HepG2 (cell line): ENCODE results near the gene HOTAIR. TPM values are rescaled to one million over a fixed set of nuclear protein-coding genes. Genes with fewer than 3 reads are reported as not detected.

Source experiments
- ATAC-seq: fragments of 200-7000 bp; cut with Tn5 transposase; 3 replicates; pipeline ENCODE4 v1.9.1; 2020; ENCODE audit warnings: mild to moderate bottlenecking, moderate library complexity
- BruUV-seq: library from RNA; stranded (reverse); fragments of 400-500 nt; replicated peaks from 2 replicates; lab custom pipeline; 2021; lab: Mats Ljungman, UMichigan
- CTCF ChIA-PET: fragments of 300-600 bp; formaldehyde crosslinking; extraction: SDS; loops from one replicate; lab custom pipeline; 2021; ENCODE audit warnings: low total read pairs, inconsistent platforms, low intra/inter-chr PET ratio; lab: Yijun Ruan, JAX
- POLR2A ChIA-PET: fragments of 350-600 bp; sonication (Branson Sonifier 250); formaldehyde crosslinking; loops from one replicate; lab custom pipeline; 2020; ENCODE audit warnings: antibody characterized with exemption, inconsistent platforms; lab: Yijun Ruan, JAX
- DNase-seq: peaks from one replicate; pipeline ENCODE4 v3.0.0-alpha.2; 2015; ENCODE audit warnings: low spot score
- FAIRE-seq: peaks from 3 replicates; lab custom pipeline; 2011; peaks lifted over from hg19 to GRCh38; lab: Jason Lieb, UNC
- H2AFZ ChIP-seq: one replicate; pipeline ENCODE4 v1.6.1; 2011; ENCODE audit warnings: low read length, inconsistent platforms
- H3K27ac ChIP-seq: fragments of 300-600 bp; 3 replicates; pipeline ENCODE4 v1.8.0; 2011; ENCODE audit warnings: mixed run types, mild to moderate bottlenecking, mixed read lengths, low read length, inconsistent platforms; ENCODE audit not compliant: insufficient read depth; ENCODE audit errors: extremely low read length
- H3K27me3 ChIP-seq, 2 experiments: fragments of 200-600 bp in 1 of 2; 2 replicates in 1 of 2; 3 replicates in 1 of 2; pipeline versions ENCODE4 v1.6.0 to v1.8.0; 2011; ENCODE audit warnings: low read length in 2 of 2, mild to moderate bottlenecking in 2 of 2, moderate library complexity in 2 of 2, inconsistent platforms in 1 of 2; ENCODE audit not compliant: insufficient read depth in 2 of 2, control insufficient read depth in 1 of 2
- H3K36me3 ChIP-seq, 2 experiments: fragments of 200-600 bp in 1 of 2; replicated peaks in 1 of 2; 2 replicates in 1 of 2; 3 replicates in 1 of 2; pipeline versions ENCODE4 v1.5.1 to v1.8.0; 2011; ENCODE audit warnings: low read length in 2 of 2, inconsistent platforms in 1 of 2; ENCODE audit not compliant: insufficient read depth in 2 of 2, control insufficient read depth in 1 of 2
- H3K4me1 ChIP-seq: 2 replicates; pipeline ENCODE4 v1.5.1; 2012; ENCODE audit warnings: low read length, inconsistent platforms; ENCODE audit not compliant: insufficient read depth
- H3K4me2 ChIP-seq: 2 replicates; pipeline ENCODE4 v1.6.0; 2011; ENCODE audit warnings: low read depth, low read length, inconsistent platforms
- H3K4me3 ChIP-seq, 3 experiments: fragments of 200-600 bp in 1 of 3; sonication (generic), shearing (Covaris generic) in 1 of 3; replicated peaks in 1 of 3; 2 replicates each; pipeline ENCODE4 v1.5.1; 2011 to 2016; ENCODE audit warnings: low read length in 3 of 3, inconsistent platforms in 2 of 3, low read depth in 2 of 3, mild to moderate bottlenecking in 2 of 3, control low read depth in 1 of 3, mixed read lengths in 1 of 3; ENCODE audit not compliant: insufficient read depth in 1 of 3
- H3K79me2 ChIP-seq: one replicate; pipeline ENCODE4 v1.6.1; 2011; ENCODE audit warnings: low read length, inconsistent platforms; ENCODE audit not compliant: insufficient read depth
- H3K9ac ChIP-seq: 2 replicates; pipeline ENCODE4 v1.6.0; 2011; ENCODE audit warnings: mild to moderate bottlenecking, low read depth, low read length, inconsistent platforms; ENCODE audit not compliant: insufficient read depth
- H3K9me3 ChIP-seq: 2 replicates; pipeline ENCODE4 v1.5.1; 2012; ENCODE audit warnings: mild to moderate bottlenecking, low read length
- H4K20me1 ChIP-seq: 2 replicates; pipeline ENCODE4 v1.6.0; 2011; ENCODE audit warnings: inconsistent platforms, mild to moderate bottlenecking, low read length, moderate library complexity; ENCODE audit not compliant: insufficient read depth
- ASH2L ChIP-seq: fragments of 300-600, 200-600 bp; sonication (generic); IDR thresholded peaks from 2 replicates; pipeline ENCODE4 v1.7.0; 2017; ENCODE audit warnings: low read depth, mild to moderate bottlenecking, moderate library complexity, mixed read lengths, low read length; ENCODE audit not compliant: insufficient read length
- CBFB ChIP-seq: sonication (generic); formaldehyde crosslinking; IDR thresholded peaks from 2 replicates; pipeline ENCODE4 v1.4.0; 2020; ENCODE audit warnings: missing genetic modification reagents
- CHD4 ChIP-seq: fragments of 200-600 bp; sonication (generic); IDR thresholded peaks from 2 replicates; pipeline ENCODE4 v1.7.0; 2017; ENCODE audit warnings: mild to moderate bottlenecking, low read length, borderline replicate concordance
- FOXA3 ChIP-seq: IDR thresholded peaks from 2 replicates; pipeline ENCODE4 v1.6.1; 2016; ENCODE audit warnings: missing genetic modification reagents, missing compliant biosample characterization
- NFKB2 ChIP-seq: sonication (generic); formaldehyde crosslinking; IDR thresholded peaks from 2 replicates; pipeline ENCODE4 v1.4.0; 2020; ENCODE audit warnings: missing genetic modification reagents, borderline replicate concordance
- SATB2 ChIP-seq: sonication (generic); formaldehyde crosslinking; IDR thresholded peaks from 2 replicates; pipeline ENCODE4 v1.5.0; 2020; ENCODE audit warnings: missing genetic modification reagents
- SKIL ChIP-seq: sonication (generic); formaldehyde crosslinking; IDR thresholded peaks from 2 replicates; pipeline ENCODE4 v1.8.0; 2022; ENCODE audit warnings: missing genetic modification reagents, mild to moderate bottlenecking, moderate library complexity, borderline replicate concordance
- TFDP2 ChIP-seq: sonication (generic); formaldehyde crosslinking; IDR thresholded peaks from 2 replicates; pipeline ENCODE4 v1.4.0; 2020; ENCODE audit warnings: missing genetic modification reagents
- THAP8 ChIP-seq: sonication (generic); formaldehyde crosslinking; IDR thresholded peaks from 2 replicates; pipeline ENCODE4 v1.5.1; 2020; ENCODE audit warnings: missing genetic modification reagents, mild to moderate bottlenecking, borderline replicate concordance
- TRAFD1 ChIP-seq: sonication (generic); formaldehyde crosslinking; IDR thresholded peaks from 2 replicates; pipeline ENCODE4 v1.5.1; 2020; ENCODE audit warnings: missing genetic modification reagents, mild to moderate bottlenecking, borderline replicate concordance
- ZC3H13 ChIP-seq: sonication (generic); formaldehyde crosslinking; IDR thresholded peaks from 2 replicates; pipeline ENCODE4 v1.8.1; 2023; ENCODE audit warnings: mild to moderate bottlenecking, missing genetic modification reagents, moderate library complexity
- ZMYM2 ChIP-seq: sonication (generic); formaldehyde crosslinking; IDR thresholded peaks from 2 replicates; pipeline ENCODE4 v1.8.0; 2022; ENCODE audit warnings: mild to moderate bottlenecking, missing genetic modification reagents
- ZNF510 ChIP-seq: sonication (generic); formaldehyde crosslinking; IDR thresholded peaks from 2 replicates; pipeline ENCODE4 v1.4.0; 2020; ENCODE audit warnings: low read depth, mild to moderate bottlenecking, missing genetic modification reagents
- ZNF570 ChIP-seq: sonication (generic); formaldehyde crosslinking; IDR thresholded peaks from 2 replicates; pipeline ENCODE4 v1.4.0; 2020; ENCODE audit warnings: mild to moderate bottlenecking, missing genetic modification reagents, borderline replicate concordance
- ZNF577 ChIP-seq: sonication (generic); formaldehyde crosslinking; IDR thresholded peaks from 2 replicates; pipeline ENCODE4 v1.4.0; 2020; ENCODE audit warnings: mild to moderate bottlenecking, low read depth, missing genetic modification reagents, borderline replicate concordance
- ZNF841 ChIP-seq: sonication (generic); formaldehyde crosslinking; IDR thresholded peaks from 2 replicates; pipeline ENCODE4 v1.8.1; 2023; ENCODE audit warnings: missing genetic modification reagents, borderline replicate concordance
- ZNF883 ChIP-seq: sonication (generic); formaldehyde crosslinking; IDR thresholded peaks from 2 replicates; pipeline ENCODE4 v1.5.1; 2020; ENCODE audit warnings: mild to moderate bottlenecking, missing genetic modification reagents; ENCODE audit errors: not compliant biosample characterization
- WGBS: methylation state at CpG from one replicate; pipeline ENCODE4 v1.1.6; 2017; ENCODE audit warnings: low lambda C conversion rate; 5-methylcytosine and 5-hydroxymethylcytosine counted together
- in situ Hi-C: cut with HindIII; loops from 2 replicates; pipeline ENCODE4 v1.10.0; 2017; ENCODE audit warnings: low pct_unique_long_range_greater_than_20kb; ENCODE audit not compliant: extremely low pct_ligation_motif_present
- intact Hi-C: fragments of 100-400 bp; cut with micrococcal nuclease; formaldehyde crosslinking; loops from one replicate; pipeline ENCODE4 v1.10.0; 2022; ENCODE audit not compliant: unreplicated experiment
- polyA plus RNA-seq, 8 experiments: library from polyadenylated mRNA; depleted of rRNA in 3 of 8; stranded (reverse) in 7 of 8; unstranded in 1 of 8; fragments of >200 nt; fragmentation: Illumina TruSeq in 4 of 8; extraction: Trizol in 4 of 8; gene quantifications; 2 replicates each; pipeline versions ENCODE4 v1.2.1 to v1.2.3, GENCODE V29; 2011 to 2016; ENCODE audit warnings: low read depth in 4 of 8, missing spikeins in 1 of 8, mixed read lengths in 1 of 8; ENCODE audit not compliant: insufficient read depth in 1 of 8
- total RNA-seq, 5 experiments: library from RNA; depleted of rRNA; stranded (reverse); fragments of >200 nt; fragmentation: Illumina TruSeq; extraction: Trizol; gene quantifications; 2 replicates each; pipeline ENCODE4 v1.2.3, GENCODE V29; 2016; ENCODE audit warnings: low read depth in 1 of 5

The HOTAIR gene
- total and polyA plus RNA-seq, 2 of the 13 experiments (the other 11 are each of a cell fraction or from before 2014, with no cell fraction given), result not detected

GRCh38 chr12:53929527-53929926 is 45.2 kb downstream of the HOTAIR start:
- H3K79me2 ChIP-seq, result no peaks in the 10 kb centered on the region
- no peak overlapping the region for H3K9ac ChIP-seq
- H3K4me1 ChIP-seq, result no peaks in the 10 kb centered on the region
- no TSS peak for BruUV-seq
- intact Hi-C loops, result no loop called here
- H3K27ac ChIP-seq, result no peak overlapping the region
- DNase-seq, result no peak
- no peaks in the 10 kb centered on the region for H4K20me1 ChIP-seq
- no peak for TF ChIP-seq ASH2L
- no peak for TF ChIP-seq ZNF841 (CRISPR knock-in tag)
- TF ChIP-seq ZNF883 (CRISPR knock-in tag), result no peak
- TF ChIP-seq CBFB, result no peak
- no peak for TF ChIP-seq ZMYM2
- TF ChIP-seq SATB2 (CRISPR knock-in tag), result no peak
- TF ChIP-seq ZNF577 (CRISPR knock-in tag), result no peak
- no peak for TF ChIP-seq THAP8 (CRISPR knock-in tag)
- no peak for TF ChIP-seq ZNF570
- TF ChIP-seq FOXA3, result no peak
- TF ChIP-seq TFDP2 (CRISPR knock-in tag), result no peak
- TF ChIP-seq ZNF510 (CRISPR knock-in tag), result no peak
- TF ChIP-seq TRAFD1 (CRISPR knock-in tag), result no peak
- TF ChIP-seq SKIL (CRISPR knock-in tag), result no peak
- no peak for TF ChIP-seq NFKB2
- TF ChIP-seq ZC3H13 (CRISPR knock-in tag), result no peak
- no peak for TF ChIP-seq CHD4
- TF ChIP-seq, all 625 proteins: peak for 0
- Histone ChIP-seq H3K4me3 (no peak overlapping the region), H3K9me3 (no peaks in the 10 kb centered on the region), H3K27me3 (peaks cover 4 to 87% of the 10 kb centered on the region in 2 experiments), H3K36me3 (no peaks in the 10 kb centered on the region), H2AFZ (no peak overlapping the region), H3K4me2 (no peak overlapping the region)
- ChIA-PET CTCF (no interaction called here), POLR2A (no interaction called here)
- in situ Hi-C loops, result loop anchor here (25.0 kb wide), 1 partner anchor 142 kb away; no protein-coding TSS in a partner anchor
- FAIRE-seq (no peak), ATAC-seq (no peak)
- WGBS, result 3% methylated on average over 4 of the region's 4 CpGs
